ENCODE measurements around the gene MTUS2. TPM values are rescaled to one million over a fixed set of nuclear protein-coding genes. Genes with fewer than 3 reads are reported as not detected.

MTUS2 gene
- total RNA-seq, 1 experiment from 2014 or later, result 1.7 TPM

GRCh38 chr13:29005035-29005762 lies 185.1 kb downstream of the MTUS2 start:
- Mint-ChIP-seq H3K27ac (ENCODE audit: unreplicated experiment) (no peak overlapping the region), H3K27me3 (ENCODE audit: insufficient read depth, unreplicated experiment) (peaks cover 25% of the 10 kb centered on the region), H3K9me3 (ENCODE audit: unreplicated experiment) (peaks cover 9% of the 10 kb centered on the region), H3K36me3 (ENCODE audit: insufficient read depth, unreplicated experiment) (no peaks in the 10 kb centered on the region), H3K4me1 (ENCODE audit: low read depth, unreplicated experiment) (no peaks in the 10 kb centered on the region), H3K4me3 (ENCODE audit: unreplicated experiment) (no peak overlapping the region)
- Histone ChIP-seq H3K4me1 (no peaks in the 10 kb centered on the region), H3K9me3 (no peaks in the 10 kb centered on the region), H3K27me3 (replicated peaks; ENCODE audit: control insufficient read depth, insufficient read depth, low read length) (no peaks in the 10 kb centered on the region), H3K36me3 (ENCODE audit: control insufficient read depth, insufficient read depth, low read length) (no peaks in the 10 kb centered on the region), H3K4me3 (ENCODE audit: low read depth, low read length) (no peak overlapping the region)
- no peak for DNase-seq
- no peak for TF ChIP-seq CTCF (IDR thresholded peaks at IDR 0.05; ENCODE audit: insufficient read depth in 1 of 2, low read depth in 1 of 2, low read length in 1 of 2, severe bottlenecking in 1 of 2, unreplicated experiment in 1 of 2)
- CTCF ChIA-PET, result no interaction called here
- BruUV-seq (replicated peaks), result no TSS peak
- intact Hi-C loops (cut with micrococcal nuclease; ENCODE audit: unreplicated experiment), result no loop called here
- POLR2A ChIA-PET, result no interaction called here

GRCh38 chr13:29005763-29006120 lies 185.6 kb downstream of the MTUS2 start:
- no peak for DNase-seq
- Mint-ChIP-seq H3K36me3 (ENCODE audit: insufficient read depth, unreplicated experiment) (no peaks in the 10 kb centered on the region), H3K4me1 (ENCODE audit: low read depth, unreplicated experiment) (no peaks in the 10 kb centered on the region), H3K27ac (ENCODE audit: unreplicated experiment) (no peak overlapping the region), H3K4me3 (ENCODE audit: unreplicated experiment) (no peak overlapping the region), H3K9me3 (ENCODE audit: unreplicated experiment) (peaks cover 5% of the 10 kb centered on the region), H3K27me3 (ENCODE audit: insufficient read depth, unreplicated experiment) (peaks cover 27% of the 10 kb centered on the region)
- POLR2A ChIA-PET, result no interaction called here
- CTCF ChIA-PET, result no interaction called here
- Histone ChIP-seq H3K4me3 (ENCODE audit: low read depth, low read length) (no peak overlapping the region), H3K36me3 (ENCODE audit: control insufficient read depth, insufficient read depth, low read length) (no peaks in the 10 kb centered on the region), H3K4me1 (no peaks in the 10 kb centered on the region), H3K27me3 (replicated peaks; ENCODE audit: control insufficient read depth, insufficient read depth, low read length) (no peaks in the 10 kb centered on the region), H3K9me3 (no peaks in the 10 kb centered on the region)
- no TSS peak for BruUV-seq (replicated peaks)
- TF ChIP-seq CTCF (IDR thresholded peaks at IDR 0.05; ENCODE audit: insufficient read depth in 1 of 2, low read depth in 1 of 2, low read length in 1 of 2, severe bottlenecking in 1 of 2, unreplicated experiment in 1 of 2), result no peak
- intact Hi-C loops (cut with micrococcal nuclease; ENCODE audit: unreplicated experiment), result no loop called here

GRCh38 chr13:29006359-29006850 lies 186.3 kb downstream of the MTUS2 start:
- Mint-ChIP-seq H3K4me3 (ENCODE audit: unreplicated experiment) (no peak overlapping the region), H3K9me3 (ENCODE audit: unreplicated experiment) (no peaks in the 10 kb centered on the region), H3K27ac (ENCODE audit: unreplicated experiment) (no peak overlapping the region), H3K36me3 (ENCODE audit: insufficient read depth, unreplicated experiment) (no peaks in the 10 kb centered on the region), H3K27me3 (ENCODE audit: insufficient read depth, unreplicated experiment) (peaks cover 23% of the 10 kb centered on the region), H3K4me1 (ENCODE audit: low read depth, unreplicated experiment) (no peaks in the 10 kb centered on the region)
- H3K27me3 ChIP-seq (replicated peaks; ENCODE audit: control insufficient read depth, insufficient read depth, low read length), result no peaks in the 10 kb centered on the region
- no peaks in the 10 kb centered on the region for H3K9me3 ChIP-seq
- BruUV-seq (replicated peaks), result no TSS peak
- CTCF ChIA-PET, result no interaction called here
- POLR2A ChIA-PET, result no interaction called here
- intact Hi-C loops (cut with micrococcal nuclease; ENCODE audit: unreplicated experiment), result no loop called here
- no peak for TF ChIP-seq CTCF (IDR thresholded peaks at IDR 0.05; ENCODE audit: insufficient read depth in 1 of 2, low read depth in 1 of 2, low read length in 1 of 2, severe bottlenecking in 1 of 2, unreplicated experiment in 1 of 2)
- H3K36me3 ChIP-seq (ENCODE audit: control insufficient read depth, insufficient read depth, low read length), result no peaks in the 10 kb centered on the region
- no peak overlapping the region for H3K4me3 ChIP-seq (ENCODE audit: low read depth, low read length)
- H3K4me1 ChIP-seq, result no peaks in the 10 kb centered on the region
- DNase-seq, result no peak
